ENCODE data around the gene RNU4-1.

DNA sequence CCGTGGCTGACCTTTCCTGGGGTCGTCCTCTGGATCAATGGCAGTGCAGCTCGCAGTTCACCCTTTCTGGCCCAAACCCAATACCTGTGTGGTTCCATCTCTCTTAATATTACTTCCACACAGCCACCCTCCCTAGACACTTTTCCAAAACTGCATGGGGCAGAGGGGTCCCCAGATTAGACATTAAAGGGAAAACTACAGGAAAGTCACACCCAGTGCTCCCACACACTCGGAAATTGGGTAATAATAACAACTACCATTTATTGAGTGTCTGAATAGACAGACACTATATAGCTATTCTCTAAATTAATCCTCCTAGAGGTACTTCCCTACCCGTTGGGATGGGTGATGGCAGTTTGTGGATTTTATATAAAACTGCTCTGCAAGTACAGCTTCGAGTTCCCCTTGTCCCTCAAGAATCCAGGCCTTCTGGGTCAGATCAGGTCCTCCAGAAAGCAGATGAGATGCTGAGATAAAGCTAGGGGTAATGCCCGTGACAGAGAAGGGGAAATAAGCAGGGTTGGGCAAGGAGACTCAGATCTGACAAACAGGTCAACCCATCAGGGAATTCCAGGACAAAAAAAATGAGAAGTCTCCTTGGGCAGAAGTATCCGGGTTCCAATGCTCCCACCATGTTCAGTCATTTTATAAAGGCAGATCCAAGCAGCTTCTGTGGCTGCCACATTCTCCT lies 26.7 kb downstream of the RNU4-1 start:
- TF ChIP-seq CTCF (IDR thresholded peaks at IDR 0.05) (no peak), POLR2AphosphoS5 (IDR thresholded peaks at IDR 0.05) (no peak), POLR2A (IDR thresholded peaks at IDR 0.05) (no peak)
